WTC11 (cell line): Measurements from ENCODE around the gene NDUFB8. TPM values are rescaled to one million over a fixed set of nuclear protein-coding genes. Genes with fewer than 3 reads are reported as not detected.

Source experiments
- ATAC-seq: fragments of 200-7000 bp; cut with Tn5 transposase; 2 replicates; pipeline ENCODE4 v1.10.0; 2021; ENCODE audit warnings: mild to moderate bottlenecking, moderate library complexity
- CTCF ChIA-PET: fragments of 300-600 bp; sonication (Branson Sonifier 250); formaldehyde crosslinking; loops from one replicate; lab custom pipeline; 2021; ENCODE audit warnings: antibody characterized with exemption; lab: Charles Lee
- POLR2A ChIA-PET: fragments of 350-600 bp; sonication (Branson Sonifier 250); formaldehyde crosslinking; loops from one replicate; lab custom pipeline; 2021; ENCODE audit warnings: antibody characterized with exemption; lab: Charles Lee
- DNase-seq: peaks from one replicate; pipeline ENCODE4 v3.0.0; 2021; ENCODE audit warnings: low spot score
- H3K27ac Mint-ChIP-seq: 2 replicates; pipeline ENCODE4 v1.8.0; 2021; ENCODE audit warnings: mixed read lengths
- H3K27me3 Mint-ChIP-seq: 2 replicates; pipeline ENCODE4 v1.8.0; 2021; ENCODE audit warnings: low read depth, mild to moderate bottlenecking, moderate library complexity, mixed read lengths
- H3K36me3 Mint-ChIP-seq: 2 replicates; pipeline ENCODE4 v1.8.0; 2021; ENCODE audit warnings: mixed read lengths
- H3K4me1 Mint-ChIP-seq: 2 replicates; pipeline ENCODE4 v1.8.0; 2022; ENCODE audit warnings: mixed read lengths
- H3K4me3 Mint-ChIP-seq: 2 replicates; pipeline ENCODE4 v1.8.0; 2021; ENCODE audit warnings: mild to moderate bottlenecking, moderate library complexity, mixed read lengths
- H3K9me3 Mint-ChIP-seq: 2 replicates; pipeline ENCODE4 v1.8.0; 2021; ENCODE audit warnings: mixed read lengths
- AR ChIP-seq: fragments of 250-450 bp; sonication (Bioruptor Pico); IDR thresholded peaks from 2 replicates; pipeline ENCODE4 v1.9.0; 2021; ENCODE audit warnings: mild to moderate bottlenecking
- ARID4B ChIP-seq: sonication (generic); formaldehyde crosslinking; IDR thresholded peaks from 2 replicates; pipeline ENCODE4 v1.8.0; 2023; ENCODE audit warnings: missing genetic modification reagents, mild to moderate bottlenecking, borderline replicate concordance
- ATF6 ChIP-seq: sonication (generic); formaldehyde crosslinking; IDR thresholded peaks from 2 replicates; pipeline ENCODE4 v1.8.1; 2023; ENCODE audit warnings: mild to moderate bottlenecking, missing genetic modification reagents
- CREM ChIP-seq: sonication (generic); formaldehyde crosslinking; IDR thresholded peaks from 2 replicates; pipeline ENCODE4 v1.8.1; 2022; ENCODE audit warnings: mild to moderate bottlenecking, missing genetic modification reagents, moderate library complexity
- E2F1 ChIP-seq: sonication (generic); formaldehyde crosslinking; IDR thresholded peaks from 2 replicates; pipeline ENCODE4 v1.8.0; 2022; ENCODE audit warnings: mild to moderate bottlenecking, missing genetic modification reagents
- ESRRA ChIP-seq: sonication (generic); formaldehyde crosslinking; IDR thresholded peaks from 2 replicates; pipeline ENCODE4 v1.8.1; 2022; ENCODE audit warnings: mild to moderate bottlenecking, missing genetic modification reagents, borderline replicate concordance
- FOXJ3 ChIP-seq: sonication (generic); formaldehyde crosslinking; IDR thresholded peaks from 2 replicates; pipeline ENCODE4 v1.9.0; 2021; ENCODE audit warnings: missing genetic modification reagents, mild to moderate bottlenecking, borderline replicate concordance
- GABPB1 ChIP-seq: sonication (generic); formaldehyde crosslinking; IDR thresholded peaks from 2 replicates; pipeline ENCODE4 v1.8.1; 2023; ENCODE audit warnings: mild to moderate bottlenecking, missing genetic modification reagents
- GRHL2 ChIP-seq: fragments of 250-450 bp; sonication (Bioruptor Pico); IDR thresholded peaks from 2 replicates; pipeline ENCODE4 v1.8.0; 2022; ENCODE audit warnings: mild to moderate bottlenecking, moderate library complexity; ENCODE audit not compliant: insufficient replicate concordance, severe bottlenecking
- HMGXB4 ChIP-seq: sonication (generic); formaldehyde crosslinking; IDR thresholded peaks from 2 replicates; pipeline ENCODE4 v1.8.1; 2023; ENCODE audit warnings: mild to moderate bottlenecking, moderate library complexity, missing genetic modification reagents
- JAZF1 ChIP-seq: fragments of 250-450 bp; sonication (Bioruptor Pico); IDR thresholded peaks from 2 replicates; pipeline ENCODE4 v1.9.0; 2021; ENCODE audit warnings: moderate library complexity, mild to moderate bottlenecking, inconsistent platforms
- JUN ChIP-seq: sonication (generic); formaldehyde crosslinking; IDR thresholded peaks from 2 replicates; pipeline ENCODE4 v1.8.0; 2023; ENCODE audit warnings: mild to moderate bottlenecking, missing genetic modification reagents
- NFATC4 ChIP-seq: fragments of 250-450 bp; sonication (Bioruptor Pico); IDR thresholded peaks from 2 replicates; pipeline ENCODE4 v1.9.0; 2021; ENCODE audit warnings: mild to moderate bottlenecking
- NR3C1 ChIP-seq: sonication (generic); formaldehyde crosslinking; conservative IDR thresholded peaks from 2 replicates; pipeline ENCODE4 v1.8.1; 2023; ENCODE audit warnings: low read depth, mild to moderate bottlenecking, missing genetic modification reagents
- PRRX2 ChIP-seq: fragments of 250-450 bp; sonication (Bioruptor Pico); IDR thresholded peaks from 2 replicates; pipeline ENCODE4 v1.8.0; 2021; ENCODE audit warnings: mild to moderate bottlenecking
- TEAD1 ChIP-seq: sonication (generic); formaldehyde crosslinking; IDR thresholded peaks from 2 replicates; pipeline ENCODE4 v1.8.0; 2022; ENCODE audit warnings: mild to moderate bottlenecking, missing genetic modification reagents
- ZNF121 ChIP-seq: sonication (generic); formaldehyde crosslinking; IDR thresholded peaks from 2 replicates; pipeline ENCODE4 v1.8.0; 2023; ENCODE audit warnings: missing genetic modification reagents
- ZNF263 ChIP-seq: sonication (generic); formaldehyde crosslinking; IDR thresholded peaks from 2 replicates; pipeline ENCODE4 v1.8.1; 2022; ENCODE audit warnings: low read depth, mild to moderate bottlenecking, moderate library complexity, missing genetic modification reagents
- ZNF396 ChIP-seq: fragments of 250-450 bp; sonication (Bioruptor Pico); IDR thresholded peaks from 2 replicates; pipeline ENCODE4 v1.8.0; 2021; ENCODE audit warnings: mild to moderate bottlenecking, moderate library complexity, borderline replicate concordance
- ZNF423 ChIP-seq: fragments of 250-450 bp; sonication (Bioruptor Pico); IDR thresholded peaks from 2 replicates; pipeline ENCODE4 v2.1.2; 2022; ENCODE audit warnings: mild to moderate bottlenecking, moderate library complexity
- ZSCAN18 ChIP-seq: fragments of 250-450 bp; sonication (Bioruptor Pico); IDR thresholded peaks from 2 replicates; pipeline ENCODE4 v2.1.2; 2022; ENCODE audit warnings: mild to moderate bottlenecking, moderate library complexity
- total RNA-seq: library from RNA; stranded (reverse); gene quantifications from 3 replicates; pipeline ENCODE4 v1.2.3, GENCODE V29; 2021

Gene NDUFB8
- total RNA-seq, 1 experiment from 2014 or later: 206 TPM

GRCh38 chr10:100506596-100507356 is 22.9 kb downstream of the NDUFB8 start:
- Mint-ChIP-seq H3K9me3 (no peaks in the 10 kb centered on the region), H3K27me3 (peaks cover 61% of the 10 kb centered on the region), H3K27ac (no peak overlapping the region), H3K4me3 (no peak overlapping the region), H3K4me1 (peaks cover 6% of the 10 kb centered on the region; the same call in 1 of the 2 replicates), H3K36me3 (no peaks in the 10 kb centered on the region)
- POLR2A ChIA-PET: no interaction called here
- ATAC-seq (no peak), DNase-seq (no peak)
- CTCF ChIA-PET: interaction anchor here (1.2 to 6.5 kb wide), 4 partner anchors 11 to 73 kb away, joined by 3 to 120 read pairs (median 67); partner anchors contain the start of gene SEC31B
- no peak for TF ChIP-seq ATF6 (CRISPR knock-in tag)
- no peak for TF ChIP-seq PRRX2
- TF ChIP-seq AR (CRISPR knock-in tag): no peak
- no peak for TF ChIP-seq NFATC4
- TF ChIP-seq NR3C1 (CRISPR knock-in tag): no peak
- TF ChIP-seq ZNF423 (CRISPR knock-in tag): no peak
- no peak for TF ChIP-seq ZNF121 (CRISPR knock-in tag)
- no peak for TF ChIP-seq GRHL2 (CRISPR knock-in tag)
- TF ChIP-seq CREM (CRISPR knock-in tag): no peak
- TF ChIP-seq ESRRA (CRISPR knock-in tag): no peak
- TF ChIP-seq ZNF396 (CRISPR knock-in tag): no peak
- TF ChIP-seq ZSCAN18: no peak
- TF ChIP-seq TEAD1: no peak
- TF ChIP-seq JAZF1 (CRISPR knock-in tag): no peak
- no peak for TF ChIP-seq ZNF263 (CRISPR knock-in tag)

- no peak overlapping the region for H3K4me3 Mint-ChIP-seq
- no peak for TF ChIP-seq GABPB1 (CRISPR knock-in tag)
- TF ChIP-seq JUN (CRISPR knock-in tag): no peak
- TF ChIP-seq E2F1: no peak
- no peak for TF ChIP-seq JAZF1 (CRISPR knock-in tag)
- TF ChIP-seq PRRX2: no peak
- TF ChIP-seq ARID4B (CRISPR knock-in tag): no peak
- no peak for TF ChIP-seq ZNF121 (CRISPR knock-in tag)
- TF ChIP-seq FOXJ3: no peak
- no peak for TF ChIP-seq CREM (CRISPR knock-in tag)
- TF ChIP-seq HMGXB4 (CRISPR knock-in tag): no peak
- H3K27me3 Mint-ChIP-seq: peaks cover 72% of the 10 kb centered on the region
- peaks cover 6% of the 10 kb centered on the region; the same call in 1 of the 2 replicates for H3K4me1 Mint-ChIP-seq
- H3K9me3 Mint-ChIP-seq: no peaks in the 10 kb centered on the region
- DNase-seq: no peak
- no peaks in the 10 kb centered on the region for H3K36me3 Mint-ChIP-seq
- ATAC-seq: no peak
- POLR2A ChIA-PET: no interaction called here
- CTCF ChIA-PET: interaction anchor here (1.7 to 6.5 kb wide), 2 partner anchors 14 to 20 kb away, joined by 8 to 120 read pairs; no protein-coding TSS in a partner anchor
- H3K27ac Mint-ChIP-seq: no peak overlapping the region
These were observed 24.5 kb downstream of the NDUFB8 start for GRCh38 chr10:100505164-100505563.
